HG03378 (cell line): Measurements from ENCODE around the gene PEX11G.
A peak's percentile ranks its signal among the peaks of the same experiment; 100 is the strongest.

Source experiments
- ATAC-seq: cut with Tn5 transposase; IDR thresholded peaks from one replicate; pipeline ENCODE4 v1.9.1; 2021; ENCODE audit warnings: mild to moderate bottlenecking, moderate library complexity; ENCODE audit not compliant: unreplicated experiment

PEX11G gene

GRCh38 chr19:7488736-7489353, at the start of gene PEX11G:
PEX11G (minus strand) TSS chr19:7489035; CDS start chr19:7489010, 25 bp downstream.
- no peak for ATAC-seq

DNA sequence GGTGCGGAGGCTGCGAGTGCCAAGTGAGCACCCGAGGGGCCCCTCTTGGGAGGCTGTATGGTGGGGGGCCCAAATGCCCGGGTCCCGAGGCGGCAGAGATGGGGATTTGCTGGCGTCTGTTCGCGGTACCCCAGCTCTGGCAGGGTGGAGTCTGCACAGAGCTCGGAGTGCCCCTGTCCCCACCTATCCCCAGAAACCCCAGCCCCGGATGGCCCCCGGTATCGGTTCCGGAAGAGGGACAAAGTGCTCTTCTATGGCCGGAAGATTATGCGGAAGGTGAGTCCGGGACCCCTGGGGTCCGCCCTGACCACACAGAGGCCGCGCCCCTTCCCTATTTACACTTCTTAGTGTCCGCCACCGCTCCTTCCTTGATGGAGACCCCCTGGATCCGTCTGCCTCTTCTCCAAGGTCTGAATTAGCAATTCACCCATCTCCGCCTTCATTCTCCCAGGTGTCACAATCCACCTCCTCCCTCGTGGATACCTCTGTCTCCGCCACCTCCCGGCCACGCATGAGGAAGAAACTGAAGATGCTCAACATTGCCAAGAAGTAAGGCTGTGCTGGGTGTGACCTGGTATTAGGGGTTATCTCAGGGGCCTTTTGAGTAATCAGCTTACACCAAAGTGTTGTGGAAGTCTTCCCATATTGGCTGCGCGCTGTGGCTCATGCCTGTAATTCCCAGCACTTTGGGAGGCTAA, 47.3 kb upstream of the PEX11G start:
- ATAC-seq = no peak

- peak; percentile 43 for ATAC-seq
Observed at GRCh38 chr19:7535047-7535997, 46.5 kb upstream of the PEX11G start, which contains the start of gene PNPLA6. PNPLA6 (plus strand) TSS chr19:7535717; CDS start chr19:7535789, 72 bp downstream.

- no peak for ATAC-seq
Observed at GRCh38 chr19:7534531-7535046, 45.8 kb upstream of the PEX11G start.

- no peak for ATAC-seq
Observed at GRCh38 chr19:7533925-7534480, 45.2 kb upstream of the PEX11G start.

- no peak for ATAC-seq
Observed at GRCh38 chr19:7533281-7533885, 44.5 kb upstream of the PEX11G start.

DNA sequence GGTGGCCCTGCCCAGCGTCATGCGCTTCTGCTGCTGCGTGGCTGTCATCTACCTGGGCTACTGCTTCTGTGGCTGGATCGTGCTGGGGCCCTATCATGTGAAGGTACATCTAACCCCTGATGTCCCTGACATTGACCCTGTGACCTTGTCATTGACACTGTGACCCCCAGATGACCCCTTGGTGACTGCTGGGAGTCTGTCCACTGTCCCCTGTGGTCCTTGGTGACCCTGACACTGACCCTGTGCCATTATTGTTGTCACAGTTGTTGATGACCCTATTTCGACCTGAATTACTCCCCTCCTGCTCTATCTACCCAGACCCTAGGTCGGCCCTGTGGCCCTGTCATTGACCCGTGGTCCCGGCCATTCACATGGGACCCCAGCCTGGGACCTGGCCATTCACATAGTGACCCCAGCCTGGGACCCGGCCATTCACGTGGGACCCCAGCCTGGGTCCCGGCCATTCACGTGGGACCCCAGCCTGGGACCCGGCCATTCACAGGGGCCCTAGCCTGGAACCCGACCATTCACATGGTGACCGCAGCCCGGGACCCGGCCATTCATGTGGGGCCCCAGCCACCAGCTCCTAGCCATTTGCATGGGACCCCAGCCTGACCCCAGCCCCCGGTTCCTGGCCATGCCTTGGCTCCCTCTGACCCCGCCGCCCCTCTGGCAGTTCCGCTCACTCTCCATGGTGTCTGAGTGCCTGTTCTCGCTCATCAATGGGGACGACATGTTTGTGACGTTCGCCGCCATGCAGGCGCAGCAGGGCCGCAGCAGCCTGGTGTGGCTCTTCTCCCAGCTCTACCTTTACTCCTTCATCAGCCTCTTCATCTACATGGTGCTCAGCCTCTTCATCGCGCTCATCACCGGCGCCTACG, 41.0 kb upstream of the PEX11G start:
- ATAC-seq = no peak

GRCh38 chr19:7529246-7529600, 40.4 kb upstream of the PEX11G start:
- no peak for ATAC-seq

GRCh38 chr19:7528522-7529245, 39.8 kb upstream of the PEX11G start:
- ATAC-seq = no peak

GRCh38 chr19:7528192-7528519, 39.3 kb upstream of the PEX11G start:
- no peak for ATAC-seq

DNA sequence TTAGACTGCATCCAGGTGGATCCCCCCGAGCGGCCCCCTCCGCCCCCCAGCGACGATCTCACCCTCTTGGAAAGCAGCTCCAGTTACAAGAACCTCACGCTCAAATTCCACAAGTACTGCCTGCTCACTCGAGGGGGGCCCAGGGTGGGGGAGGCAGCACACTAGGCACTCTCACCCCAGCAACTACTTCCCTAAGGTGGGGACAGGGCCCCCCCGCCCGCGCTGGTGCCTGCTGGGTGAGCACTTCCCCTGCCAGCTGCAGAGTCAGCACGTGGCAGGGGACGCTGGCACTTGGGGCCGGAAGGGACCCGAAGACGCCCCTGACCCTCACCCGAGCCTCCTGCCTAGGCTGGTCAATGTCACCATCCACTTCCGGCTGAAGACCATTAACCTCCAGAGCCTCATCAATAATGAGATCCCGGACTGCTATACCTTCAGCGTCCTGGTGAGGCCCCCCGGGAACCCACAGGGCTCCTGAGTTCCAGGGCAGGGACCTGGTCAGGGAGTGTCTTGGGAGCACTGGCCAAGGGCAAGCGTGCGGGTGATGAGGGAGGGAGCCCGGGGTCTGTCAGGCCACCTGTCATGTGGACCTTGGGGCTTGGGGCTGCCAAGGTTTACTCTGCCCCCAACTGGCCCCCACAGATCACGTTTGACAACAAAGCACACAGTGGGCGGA, 38.8 kb upstream of the PEX11G start:
- no peak for ATAC-seq

- no peak for ATAC-seq
Observed at GRCh38 chr19:7526059-7526929, 37.5 kb upstream of the PEX11G start.

GRCh38 chr19:7524992-7525739, 36.3 kb upstream of the PEX11G start:
- ATAC-seq = no peak

- no peak for ATAC-seq
Observed at GRCh38 chr19:7524523-7524922, 35.7 kb upstream of the PEX11G start.

DNA sequence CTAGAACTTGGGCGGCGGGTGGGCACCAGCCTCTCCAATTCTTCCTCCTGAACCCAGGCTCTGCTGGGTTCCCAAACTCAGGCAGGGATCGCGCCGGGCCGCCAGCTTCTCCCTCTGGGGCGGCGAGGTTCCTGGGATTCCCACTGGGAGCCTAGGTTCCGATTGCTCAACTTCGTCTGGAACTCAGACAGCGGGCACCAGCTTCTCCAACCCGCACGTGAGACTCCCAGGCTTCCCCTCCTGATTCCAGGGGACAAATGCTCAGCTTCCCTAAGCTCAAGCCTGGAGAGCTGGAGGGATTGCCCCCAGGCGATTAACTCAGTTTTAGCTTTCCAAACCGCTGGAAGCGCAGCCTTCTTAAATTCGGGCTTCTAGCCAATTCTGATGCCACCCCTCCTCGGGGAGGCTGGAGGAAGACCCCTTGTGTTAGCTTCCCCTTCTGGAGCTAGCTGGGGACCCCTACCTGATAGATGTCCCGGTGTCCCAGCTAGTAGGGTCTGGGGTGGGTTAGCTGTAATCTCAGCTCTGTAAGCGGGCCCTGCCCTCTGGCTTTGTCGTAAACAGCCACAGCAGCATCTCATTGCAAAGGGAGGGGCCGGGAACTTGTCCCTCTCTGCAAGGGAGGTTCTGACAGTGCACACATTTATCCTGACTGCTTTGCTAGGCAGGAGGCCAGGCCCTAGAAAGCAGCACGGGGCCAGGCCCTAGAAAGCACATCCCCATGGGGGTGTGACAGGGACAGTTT, 34.3 kb upstream of the PEX11G start:
- no peak for ATAC-seq
